Upper lobe of right lung (tissue), 1 donor: ENCODE measurements around the gene SAMD4A. TPM values are rescaled to one million over a fixed set of nuclear protein-coding genes. Genes with fewer than 3 reads are reported as not detected.

ENCODE experiments used
- ATAC-seq: fragments of 200-7000 bp; cut with Tn5 transposase; one replicate; pipeline ENCODE4 v1.9.1; 2020; ENCODE audit warnings: mild to moderate bottlenecking, moderate library complexity
- DNase-seq: peaks from one replicate; pipeline ENCODE4 v3.0.0-alpha.2; 2020
- H3K27ac ChIP-seq: fragments of 200-600 bp; one replicate; pipeline ENCODE4 v1.8.0; 2022
- H3K27me3 ChIP-seq: fragments of 200-600 bp; one replicate; pipeline ENCODE4 v1.8.0; 2022; ENCODE audit warnings: mild to moderate bottlenecking
- H3K36me3 ChIP-seq: fragments of 200-600 bp; one replicate; pipeline ENCODE4 v1.8.0; 2022
- H3K4me1 ChIP-seq: fragments of 200-600 bp; one replicate; pipeline ENCODE4 v1.8.0; 2022
- H3K4me3 ChIP-seq: fragments of 200-600 bp; one replicate; pipeline ENCODE4 v1.8.0; 2022; ENCODE audit warnings: mild to moderate bottlenecking
- H3K9me3 ChIP-seq: fragments of 200-600 bp; one replicate; pipeline ENCODE4 v1.8.0; 2022
- CTCF ChIP-seq: fragments of 200-600 bp; IDR thresholded peaks from one replicate; pipeline ENCODE4 v1.8.0; 2022; ENCODE audit warnings: antibody characterized with exemption
- intact Hi-C: fragments of 100-400 bp; cut with DNase I; formaldehyde crosslinking; loops from one replicate; pipeline ENCODE4 v1.11.0; 2022
- total RNA-seq: library from RNA; stranded (reverse); fragmentation: NEBNext Ultra II Directional; extraction: Animal tissue kit (Norgen Biotek cat#: 25700); gene quantifications from one replicate; pipeline ENCODE4 v1.2.1, GENCODE V29; 2021
- donor health status: DM: no; HTN: yes; CAD: no; lungs with severe emphysema.

Gene SAMD4A
- total RNA-seq, 1 donor from 2014 or later = 39.1 TPM

- Histone ChIP-seq H3K4me3 (no peak overlapping the region), H3K4me1 (peaks cover 17% of the 10 kb centered on the region), H3K9me3 (no peaks in the 10 kb centered on the region), H3K36me3 (no peaks in the 10 kb centered on the region), H3K27me3 (no peaks in the 10 kb centered on the region), H3K27ac (no peak overlapping the region)
- no peak for TF ChIP-seq CTCF
- intact Hi-C loops = no loop called here
- DNase-seq (no peak), ATAC-seq (no peak)
These were observed 142.9 kb downstream of the SAMD4A start for GRCh38 chr14:54709867-54710266.

- Histone ChIP-seq H3K4me1 (peaks cover 17% of the 10 kb centered on the region), H3K36me3 (no peaks in the 10 kb centered on the region), H3K9me3 (no peaks in the 10 kb centered on the region), H3K27ac (no peak overlapping the region), H3K4me3 (no peak overlapping the region), H3K27me3 (no peaks in the 10 kb centered on the region)
- DNase-seq = no peak
- TF ChIP-seq CTCF = no peak
- no peak for ATAC-seq
- intact Hi-C loops = no loop called here
These were observed 144.4 kb downstream of the SAMD4A start for GRCh38 chr14:54711312-54711711.

GRCh38 chr14:54711812-54712464 lies 145.0 kb downstream of the SAMD4A start:
- Histone ChIP-seq H3K4me3 (no peak overlapping the region), H3K4me1 (peaks cover 17% of the 10 kb centered on the region), H3K27me3 (no peaks in the 10 kb centered on the region), H3K27ac (peak overlapping the region; percentile 34), H3K36me3 (no peaks in the 10 kb centered on the region), H3K9me3 (no peaks in the 10 kb centered on the region)
- no peak for TF ChIP-seq CTCF
- no peak for DNase-seq
- no peak for ATAC-seq
- intact Hi-C loops = no loop called here

GRCh38 chr14:54712465-54713200 lies 145.7 kb downstream of the SAMD4A start:
- H3K27me3 ChIP-seq = no peaks in the 10 kb centered on the region
- H3K4me3 ChIP-seq = no peak overlapping the region
- no peaks in the 10 kb centered on the region for H3K9me3 ChIP-seq
- TF ChIP-seq CTCF = no peak
- DNase-seq (no peak), ATAC-seq (no peak)
- H3K27ac ChIP-seq = peak overlapping the region; percentile 34
- peaks cover 17% of the 10 kb centered on the region for H3K4me1 ChIP-seq
- no peaks in the 10 kb centered on the region for H3K36me3 ChIP-seq
- intact Hi-C loops = no loop called here

- intact Hi-C loops = no loop called here
These were observed 146.5 kb downstream of the SAMD4A start for GRCh38 chr14:54713379-54713778.

More at GRCh38 chr14:54713379-54713778, 146.5 kb downstream of the SAMD4A start:
- DNase-seq (no peak), ATAC-seq (no peak)
- Histone ChIP-seq H3K9me3 (no peaks in the 10 kb centered on the region), H3K36me3 (no peaks in the 10 kb centered on the region), H3K4me1 (peaks cover 17% of the 10 kb centered on the region), H3K4me3 (no peak overlapping the region), H3K27me3 (no peaks in the 10 kb centered on the region), H3K27ac (no peak overlapping the region)
- TF ChIP-seq CTCF = no peak
